ENCODE data around the gene FAM20C.

DNA sequence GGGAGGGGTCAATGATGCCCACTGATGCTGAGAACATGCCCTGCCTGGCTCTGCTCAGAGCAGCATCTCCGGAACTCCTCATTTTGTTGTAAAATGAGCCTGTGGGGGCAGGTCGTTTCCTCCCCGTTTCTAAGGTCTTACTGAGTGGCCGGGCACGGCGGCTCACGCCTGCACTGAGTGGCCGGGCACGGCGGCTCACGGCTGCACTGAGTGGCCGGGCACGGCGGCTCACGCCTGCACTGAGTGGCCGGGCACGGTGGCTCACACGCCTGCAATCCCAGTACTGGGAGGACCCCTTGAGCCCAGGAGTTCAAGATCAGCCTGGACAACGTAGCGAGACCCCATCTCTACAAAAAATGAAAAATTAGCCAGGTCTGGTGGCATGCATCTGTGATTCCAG lies 58.6 kb downstream of the FAM20C start:
- TF ChIP-seq, protein P1, sequence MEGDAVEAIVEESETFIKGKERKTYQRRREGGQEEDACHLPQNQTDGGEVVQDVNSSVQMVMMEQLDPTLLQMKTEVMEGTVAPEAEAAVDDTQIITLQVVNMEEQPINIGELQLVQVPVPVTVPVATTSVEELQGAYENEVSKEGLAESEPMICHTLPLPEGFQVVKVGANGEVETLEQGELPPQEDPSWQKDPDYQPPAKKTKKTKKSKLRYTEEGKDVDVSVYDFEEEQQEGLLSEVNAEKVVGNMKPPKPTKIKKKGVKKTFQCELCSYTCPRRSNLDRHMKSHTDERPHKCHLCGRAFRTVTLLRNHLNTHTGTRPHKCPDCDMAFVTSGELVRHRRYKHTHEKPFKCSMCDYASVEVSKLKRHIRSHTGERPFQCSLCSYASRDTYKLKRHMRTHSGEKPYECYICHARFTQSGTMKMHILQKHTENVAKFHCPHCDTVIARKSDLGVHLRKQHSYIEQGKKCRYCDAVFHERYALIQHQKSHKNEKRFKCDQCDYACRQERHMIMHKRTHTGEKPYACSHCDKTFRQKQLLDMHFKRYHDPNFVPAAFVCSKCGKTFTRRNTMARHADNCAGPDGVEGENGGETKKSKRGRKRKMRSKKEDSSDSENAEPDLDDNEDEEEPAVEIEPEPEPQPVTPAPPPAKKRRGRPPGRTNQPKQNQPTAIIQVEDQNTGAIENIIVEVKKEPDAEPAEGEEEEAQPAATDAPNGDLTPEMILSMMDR (IDR thresholded peaks at IDR 0.05) = no peak
- TF ChIP-seq POLR2AphosphoS5 (IDR thresholded peaks at IDR 0.05) (no peak), POLR2A (IDR thresholded peaks at IDR 0.05) (no peak), EP300 (IDR thresholded peaks at IDR 0.05) (no peak)

All from upper lobe of left lung (tissue), 4 donors.